Endometrial microvascular endothelial cells (primary cell): ENCODE results near the gene SNCB. TPM values are rescaled to one million over a fixed set of nuclear protein-coding genes. Genes with fewer than 3 reads are reported as not detected.

Source experiments
- in situ Hi-C: cut with HindIII; loops from 2 replicates; pipeline ENCODE4 v1.10.0; 2017; ENCODE audit warnings: low sequenced_read_pairs, low pct_unique_long_range_greater_than_20kb; ENCODE audit errors: inconsistent ontology term
- total RNA-seq: library from RNA; depleted of rRNA; stranded (reverse); fragments of >200 nt; gene quantifications from one replicate; pipeline ENCODE4 v1.2.3, GENCODE V29; 2015; ENCODE audit errors: inconsistent ontology term

The SNCB gene
- not detected for total RNA-seq

GRCh38 chr5:176629853-176630680, at the start of gene SNCB, which contains the start of gene EIF4E1B:
TSS of gene SNCB (minus strand) at chr5:176630534. CDS start at chr5:176629654, 880 bp downstream.
TSS of gene EIF4E1B (plus strand) at chr5:176630675. CDS start at chr5:176642788, 12,113 bp downstream.
- in situ Hi-C loops: no loop called here

- in situ Hi-C loops: no loop called here
These were observed 49.3 kb upstream of the SNCB start for GRCh38 chr5:176679365-176680225.

DNA sequence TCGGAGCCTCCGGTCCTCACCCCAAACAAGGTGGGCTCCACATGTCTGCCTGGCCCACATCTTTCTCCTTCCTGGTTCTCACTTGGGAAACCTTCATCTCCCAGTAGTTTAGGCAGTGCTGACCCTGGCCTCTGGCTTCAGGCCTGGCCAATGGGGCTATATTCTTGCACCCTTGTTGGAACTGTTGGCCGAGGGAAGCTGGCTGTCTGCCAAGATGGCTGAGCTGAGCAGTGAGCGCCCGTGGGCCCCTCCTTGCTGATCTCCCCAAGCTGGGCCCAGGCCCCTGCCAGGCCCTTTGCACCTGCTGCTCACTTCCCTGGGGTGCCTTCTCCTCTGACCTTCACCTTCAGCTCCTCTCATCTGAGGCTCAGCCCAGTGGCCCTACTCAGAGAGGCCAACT, 48.2 kb upstream of the SNCB start:
- in situ Hi-C loops: no loop called here

- in situ Hi-C loops: no loop called here
These were observed 47.0 kb upstream of the SNCB start for GRCh38 chr5:176677209-176677939.

- in situ Hi-C loops: no loop called here
These were observed 46.1 kb upstream of the SNCB start for GRCh38 chr5:176676361-176676824.

- in situ Hi-C loops: no loop called here
These were observed 45.5 kb upstream of the SNCB start for GRCh38 chr5:176675676-176676360.

- in situ Hi-C loops: no loop called here
These were observed 44.5 kb upstream of the SNCB start for GRCh38 chr5:176674799-176675198.

DNA sequence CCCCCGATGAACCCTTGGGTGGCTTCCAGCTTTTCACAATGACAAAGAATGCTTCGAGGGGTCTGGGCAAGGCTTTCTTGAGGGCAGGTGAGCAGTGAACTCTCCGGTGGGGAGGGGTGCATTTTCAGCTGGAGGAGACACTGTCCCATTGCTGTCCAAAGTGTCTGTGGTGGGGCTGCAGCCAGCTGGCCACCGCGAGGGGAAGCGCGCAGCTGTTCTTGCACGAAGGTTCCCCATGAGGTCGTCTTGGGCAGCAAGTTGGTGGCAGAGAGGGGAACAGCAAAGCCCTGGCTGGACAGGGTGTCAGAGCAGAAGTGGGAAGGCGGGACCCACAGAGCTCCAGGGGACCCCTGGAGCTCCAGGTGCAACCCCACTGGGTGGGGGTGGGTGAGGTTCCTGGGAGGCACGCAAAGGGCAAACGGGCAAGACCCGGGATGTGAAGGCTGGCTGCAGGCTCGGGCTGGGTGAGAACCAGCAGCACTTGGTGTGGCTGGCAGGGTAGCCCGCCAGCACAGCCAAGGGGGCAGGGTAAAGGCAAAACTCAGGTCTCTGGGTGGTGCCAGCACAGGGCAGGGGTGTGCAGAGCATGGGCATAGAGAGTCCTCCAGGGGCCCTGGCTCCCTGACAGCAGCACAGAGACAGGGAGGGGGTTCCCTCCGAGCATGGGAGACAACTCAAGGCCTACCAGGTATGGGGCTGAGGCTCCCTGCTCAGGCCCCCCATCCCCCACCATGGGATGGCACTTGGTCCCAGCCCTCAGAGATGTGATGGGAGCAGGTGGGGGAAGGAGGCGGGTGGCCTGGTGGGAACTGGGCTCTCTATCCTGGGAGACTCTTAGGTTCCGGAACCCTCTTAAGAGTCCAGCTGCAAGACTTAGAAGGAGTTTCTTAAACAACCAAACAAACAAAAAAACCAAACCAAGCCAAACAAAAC, 43.6 kb upstream of the SNCB start:
- in situ Hi-C loops: no loop called here

DNA sequence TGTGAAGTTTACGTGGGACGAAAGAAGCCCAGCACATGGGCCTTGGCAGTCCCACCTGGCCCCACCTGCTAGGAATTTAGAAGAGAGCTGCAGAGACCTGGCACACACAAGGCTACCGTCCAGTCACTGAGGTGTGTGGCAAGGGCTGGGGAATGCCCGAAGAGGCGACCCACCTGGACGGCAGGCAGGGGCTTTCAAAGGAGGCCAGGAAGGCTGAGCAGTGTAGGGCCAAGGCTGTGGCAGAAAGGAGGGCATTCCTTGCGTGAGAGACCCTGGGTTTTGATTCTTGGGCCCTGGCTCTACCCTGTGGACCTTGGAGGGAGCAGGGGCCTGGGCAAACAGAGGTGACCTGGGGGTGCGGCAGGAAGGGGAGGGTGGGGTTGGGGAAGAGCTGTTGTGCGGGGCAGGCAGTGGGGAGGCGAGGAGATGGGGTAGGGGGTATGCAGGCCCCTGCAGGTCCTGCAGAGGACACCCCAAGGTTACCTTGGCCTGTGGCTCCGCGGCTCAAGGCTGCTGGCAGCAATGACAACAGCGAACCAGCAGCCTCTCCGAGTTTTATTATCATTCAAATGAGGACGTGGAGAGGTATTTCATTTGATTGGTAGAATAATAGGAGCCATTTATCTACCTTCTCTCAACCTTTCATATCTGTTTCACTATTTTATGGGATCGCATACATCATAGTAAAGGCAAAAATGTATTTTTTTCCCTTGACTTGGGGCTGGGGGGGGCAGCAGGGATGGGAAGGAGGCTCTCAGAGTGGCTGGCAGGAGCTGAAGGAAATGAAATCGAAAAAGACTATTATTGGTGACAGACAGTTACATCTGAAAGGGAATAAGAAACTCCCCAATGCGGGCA, 41.8 kb upstream of the SNCB start:
- in situ Hi-C loops: no loop called here

DNA sequence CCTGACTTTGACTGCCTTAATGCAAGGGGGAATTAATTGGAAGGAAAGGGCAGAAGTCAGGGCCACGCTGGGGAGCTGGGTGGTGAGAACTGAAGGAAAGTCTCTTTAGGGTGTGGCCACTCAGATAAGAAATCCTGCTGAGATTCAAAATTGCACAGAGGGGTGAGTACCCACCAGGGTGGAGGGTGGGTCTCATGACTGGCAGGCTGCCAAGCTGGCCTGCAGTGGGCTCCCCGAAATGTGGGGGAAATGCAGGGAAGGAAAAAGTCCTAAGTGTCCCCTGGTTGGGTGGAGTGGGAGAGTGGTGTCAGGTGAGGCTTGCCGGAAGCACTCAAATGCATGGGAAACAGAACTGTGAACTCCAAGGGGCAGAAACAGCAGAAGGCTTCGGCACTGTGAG, 41.1 kb upstream of the SNCB start:
- in situ Hi-C loops: no loop called here

DNA sequence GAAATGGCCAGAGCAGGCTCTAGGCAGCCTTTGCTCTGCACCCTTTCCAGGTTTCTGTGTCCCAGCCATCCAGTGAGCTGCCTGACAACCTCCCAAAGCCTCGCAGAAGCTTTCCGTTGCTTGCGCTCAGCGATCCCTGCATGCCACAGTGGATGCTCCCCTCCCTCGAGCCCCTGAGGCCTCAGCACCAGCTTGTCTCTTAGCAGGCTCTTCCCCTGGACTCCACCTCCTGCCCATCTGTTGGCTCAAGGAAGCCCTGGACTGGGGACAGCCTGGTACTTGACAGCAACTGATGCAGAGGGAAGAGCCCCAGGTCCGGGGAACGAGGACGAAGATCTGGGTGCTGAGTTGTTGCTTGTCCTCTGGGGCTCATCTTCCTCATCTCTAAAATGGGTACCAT, 40.1 kb upstream of the SNCB start:
- in situ Hi-C loops: no loop called here

DNA sequence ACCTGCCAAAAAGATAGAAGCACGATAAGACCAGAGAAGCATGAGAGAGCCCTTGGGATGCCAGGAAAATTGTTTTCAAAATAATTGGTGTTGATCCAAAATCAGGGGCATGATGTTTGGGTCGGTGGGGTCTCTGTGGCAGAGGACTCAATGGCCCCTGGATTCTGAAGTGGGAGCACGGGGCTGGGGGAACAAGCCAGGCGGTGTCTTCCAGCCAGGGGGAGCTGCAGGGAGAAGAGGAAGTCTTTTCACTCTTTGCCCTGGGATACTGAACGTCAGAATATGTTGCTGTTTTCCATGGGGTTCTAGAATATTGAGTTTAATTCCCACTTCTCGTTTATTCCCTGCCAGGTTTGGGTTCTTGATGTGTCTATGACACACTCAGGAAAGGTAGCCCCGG, 37.3 kb upstream of the SNCB start:
- in situ Hi-C loops: no loop called here

- in situ Hi-C loops: no loop called here
These were observed 35.2 kb upstream of the SNCB start for GRCh38 chr5:176665517-176665916.

DNA sequence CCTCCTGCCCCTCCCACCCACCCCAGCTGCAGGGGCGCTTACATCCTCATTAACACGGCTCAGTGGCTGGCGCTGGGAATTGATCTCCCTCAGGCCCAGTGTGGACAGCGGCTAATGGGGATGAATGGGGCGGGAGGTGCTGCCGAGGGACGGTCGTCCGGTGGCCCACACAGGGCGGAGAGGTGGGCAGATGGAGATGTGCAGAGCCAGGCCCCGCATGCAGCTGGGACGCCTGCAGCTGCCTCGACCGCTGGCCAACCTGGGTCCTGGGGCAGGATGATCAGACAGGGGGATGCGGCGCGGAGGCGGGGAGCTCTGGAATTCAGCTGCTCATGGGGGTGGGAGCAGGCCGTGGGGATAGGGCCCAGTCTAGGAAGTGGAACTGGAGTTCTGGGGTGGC, 34.6 kb upstream of the SNCB start:
- in situ Hi-C loops: no loop called here

- in situ Hi-C loops: no loop called here
These were observed 34.1 kb upstream of the SNCB start for GRCh38 chr5:176664479-176664878.

DNA sequence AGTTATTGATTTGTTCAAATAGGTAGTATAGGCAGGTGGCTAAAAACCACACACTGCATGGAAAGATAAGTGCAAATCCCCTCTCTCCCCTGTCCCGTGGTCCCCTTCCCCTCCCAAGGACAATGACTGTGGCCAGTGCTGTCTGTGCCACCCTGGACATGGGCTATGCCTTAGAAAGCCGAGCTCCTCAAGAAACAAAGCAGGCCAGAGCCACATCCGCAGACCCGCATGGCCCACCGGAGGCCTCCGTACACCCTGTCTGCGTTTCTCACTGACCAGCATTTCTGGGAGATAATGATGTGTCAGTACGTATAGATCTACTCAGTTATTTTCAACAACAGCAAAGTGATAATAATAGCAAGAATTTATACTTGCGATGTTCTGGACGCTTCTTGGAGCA, 33.2 kb upstream of the SNCB start:
- in situ Hi-C loops: no loop called here
